Neural progenitor cell (in vitro differentiated cells): Measurements from ENCODE around the gene ARMH1.

Experiments
- EZH2phosphoT487 ChIP-seq: fragments of 200-600 bp; sonication (generic); IDR thresholded peaks from 2 replicates; pipeline ENCODE4 v1.6.1; 2017; ENCODE audit warnings: antibody characterized with exemption
- TF ChIP-seq, protein P1 (sequence below): fragments of 200-600 bp; sonication (generic); IDR thresholded peaks from 2 replicates; pipeline ENCODE4 v1.5.1; 2017; ENCODE audit warnings: antibody characterized with exemption, mild to moderate bottlenecking

DNA sequence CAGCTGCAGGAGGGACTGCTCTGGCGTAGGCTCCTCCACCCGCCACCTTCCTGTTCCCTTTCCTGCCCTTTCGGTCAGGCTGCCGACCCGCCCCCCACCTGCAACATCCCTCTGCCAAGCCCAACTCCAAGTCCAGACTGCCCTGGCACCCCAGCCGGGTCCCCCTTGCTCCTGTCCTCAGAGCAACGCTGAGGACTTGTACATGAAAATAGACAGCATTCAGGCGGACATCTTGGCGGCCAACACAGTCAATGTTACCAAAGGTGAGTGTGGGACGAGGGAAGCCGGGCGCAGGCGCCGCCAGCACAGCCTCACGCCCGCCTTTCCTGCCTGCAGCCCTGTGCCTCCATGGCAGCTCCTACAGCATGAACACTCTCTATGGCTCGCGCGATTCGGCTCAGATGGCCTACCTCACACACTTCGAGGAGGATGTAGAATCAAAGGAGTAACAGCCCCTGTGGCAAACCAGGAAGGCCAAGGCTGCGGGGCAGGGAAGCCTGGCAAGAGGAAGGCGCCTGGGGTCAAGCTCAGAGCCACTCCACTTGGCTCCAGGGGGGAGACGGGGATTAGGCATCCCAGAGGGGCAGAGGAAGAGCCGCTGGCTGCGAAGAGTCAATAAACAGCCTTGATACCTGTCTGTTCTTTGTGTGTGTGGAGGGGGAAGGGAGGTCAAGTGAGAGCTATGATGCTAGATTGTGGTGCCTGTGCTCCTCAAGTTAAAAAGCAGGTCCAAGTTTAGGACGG lies 50.6 kb downstream of the ARMH1 start:
- TF ChIP-seq, protein P1, sequence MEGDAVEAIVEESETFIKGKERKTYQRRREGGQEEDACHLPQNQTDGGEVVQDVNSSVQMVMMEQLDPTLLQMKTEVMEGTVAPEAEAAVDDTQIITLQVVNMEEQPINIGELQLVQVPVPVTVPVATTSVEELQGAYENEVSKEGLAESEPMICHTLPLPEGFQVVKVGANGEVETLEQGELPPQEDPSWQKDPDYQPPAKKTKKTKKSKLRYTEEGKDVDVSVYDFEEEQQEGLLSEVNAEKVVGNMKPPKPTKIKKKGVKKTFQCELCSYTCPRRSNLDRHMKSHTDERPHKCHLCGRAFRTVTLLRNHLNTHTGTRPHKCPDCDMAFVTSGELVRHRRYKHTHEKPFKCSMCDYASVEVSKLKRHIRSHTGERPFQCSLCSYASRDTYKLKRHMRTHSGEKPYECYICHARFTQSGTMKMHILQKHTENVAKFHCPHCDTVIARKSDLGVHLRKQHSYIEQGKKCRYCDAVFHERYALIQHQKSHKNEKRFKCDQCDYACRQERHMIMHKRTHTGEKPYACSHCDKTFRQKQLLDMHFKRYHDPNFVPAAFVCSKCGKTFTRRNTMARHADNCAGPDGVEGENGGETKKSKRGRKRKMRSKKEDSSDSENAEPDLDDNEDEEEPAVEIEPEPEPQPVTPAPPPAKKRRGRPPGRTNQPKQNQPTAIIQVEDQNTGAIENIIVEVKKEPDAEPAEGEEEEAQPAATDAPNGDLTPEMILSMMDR = no peak
- no peak for TF ChIP-seq EZH2phosphoT487
